AG09309 (cell line): ENCODE data around the gene SERPINA12.

Experiments used
- DNase-seq: peaks from one replicate; pipeline ENCODE4 v3.0.0-alpha.2; 2010; ENCODE audit warnings: low read depth
- H3K4me3 ChIP-seq: 2 replicates; pipeline ENCODE4 v1.5.1; 2011; ENCODE audit warnings: mild to moderate bottlenecking, low read depth, low read length, moderate library complexity; ENCODE audit not compliant: control insufficient read depth
- TF ChIP-seq, protein P1 (sequence below): IDR thresholded peaks from 2 replicates; pipeline ENCODE4 v1.5.1; 2011; ENCODE audit warnings: mild to moderate bottlenecking, low read depth, low read length, inconsistent platforms; ENCODE audit not compliant: insufficient read depth, control insufficient read depth; ENCODE audit errors: missing control alignments

Gene SERPINA12

DNA sequence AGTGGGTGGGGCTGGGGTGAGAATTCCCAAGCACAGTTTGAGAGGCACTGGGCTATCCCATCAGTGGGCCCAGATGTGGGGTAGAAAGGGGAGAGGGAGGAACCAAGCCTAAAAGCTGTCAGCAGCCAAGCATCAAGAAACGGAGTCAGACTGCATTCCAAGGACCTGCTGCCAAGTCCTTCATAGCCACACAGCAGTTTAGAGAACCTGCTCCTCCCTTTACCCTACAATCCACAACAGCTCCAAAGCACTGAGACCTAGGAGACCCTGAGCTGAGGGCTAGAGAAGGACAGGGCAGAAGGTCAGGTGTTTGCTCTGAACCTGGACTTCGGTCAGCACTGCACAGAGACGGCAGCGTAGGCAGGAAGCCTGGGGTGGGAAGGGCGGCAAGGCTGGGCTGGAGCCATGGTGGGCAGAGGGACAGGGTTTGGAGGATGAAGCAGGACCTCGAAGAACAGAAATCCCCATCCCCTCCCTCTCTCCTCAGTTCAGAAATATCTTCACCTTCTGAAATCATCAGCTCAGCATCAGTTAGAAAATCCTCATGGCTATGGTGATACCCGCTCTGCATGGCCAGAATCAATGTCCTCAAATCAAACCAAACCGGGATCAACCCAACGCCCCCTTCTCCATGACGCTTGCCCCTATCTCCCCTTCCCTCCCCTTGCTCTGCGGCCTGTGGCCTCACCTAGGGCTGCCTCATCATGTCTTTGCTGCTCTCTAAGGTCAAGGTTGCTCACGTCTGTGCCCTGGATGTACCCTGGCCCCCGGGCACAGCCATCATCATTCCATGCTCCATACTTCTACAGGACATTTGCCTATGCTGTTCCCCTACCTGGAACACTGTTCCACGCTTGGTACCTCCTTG, 39.1 kb upstream of the SERPINA12 start:
- no peak for DNase-seq
- no peak overlapping the region for H3K4me3 ChIP-seq
- TF ChIP-seq, protein P1, sequence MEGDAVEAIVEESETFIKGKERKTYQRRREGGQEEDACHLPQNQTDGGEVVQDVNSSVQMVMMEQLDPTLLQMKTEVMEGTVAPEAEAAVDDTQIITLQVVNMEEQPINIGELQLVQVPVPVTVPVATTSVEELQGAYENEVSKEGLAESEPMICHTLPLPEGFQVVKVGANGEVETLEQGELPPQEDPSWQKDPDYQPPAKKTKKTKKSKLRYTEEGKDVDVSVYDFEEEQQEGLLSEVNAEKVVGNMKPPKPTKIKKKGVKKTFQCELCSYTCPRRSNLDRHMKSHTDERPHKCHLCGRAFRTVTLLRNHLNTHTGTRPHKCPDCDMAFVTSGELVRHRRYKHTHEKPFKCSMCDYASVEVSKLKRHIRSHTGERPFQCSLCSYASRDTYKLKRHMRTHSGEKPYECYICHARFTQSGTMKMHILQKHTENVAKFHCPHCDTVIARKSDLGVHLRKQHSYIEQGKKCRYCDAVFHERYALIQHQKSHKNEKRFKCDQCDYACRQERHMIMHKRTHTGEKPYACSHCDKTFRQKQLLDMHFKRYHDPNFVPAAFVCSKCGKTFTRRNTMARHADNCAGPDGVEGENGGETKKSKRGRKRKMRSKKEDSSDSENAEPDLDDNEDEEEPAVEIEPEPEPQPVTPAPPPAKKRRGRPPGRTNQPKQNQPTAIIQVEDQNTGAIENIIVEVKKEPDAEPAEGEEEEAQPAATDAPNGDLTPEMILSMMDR, result no peak

DNA sequence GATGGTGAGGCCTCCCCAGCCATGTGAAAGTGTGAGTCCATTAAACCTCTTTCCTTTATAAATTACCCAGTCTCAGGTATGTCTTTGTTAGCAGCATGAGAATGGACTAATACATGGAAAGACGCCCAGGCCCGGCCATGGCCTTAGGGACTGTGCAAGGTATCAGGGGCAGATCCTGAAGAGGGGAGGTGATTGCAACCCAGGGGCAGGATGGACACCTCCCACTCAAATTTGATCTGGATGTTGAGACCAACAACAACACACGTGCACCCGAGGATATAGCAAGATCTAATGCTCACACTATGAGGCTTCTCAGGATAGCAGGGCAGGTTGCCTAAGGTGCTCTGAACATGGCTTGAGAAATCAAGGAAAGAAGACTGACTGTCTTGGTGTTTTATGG, 38.5 kb upstream of the SERPINA12 start:
- no peak overlapping the region for H3K4me3 ChIP-seq
- DNase-seq, result no peak
- TF ChIP-seq, protein P1, result no peak

DNA sequence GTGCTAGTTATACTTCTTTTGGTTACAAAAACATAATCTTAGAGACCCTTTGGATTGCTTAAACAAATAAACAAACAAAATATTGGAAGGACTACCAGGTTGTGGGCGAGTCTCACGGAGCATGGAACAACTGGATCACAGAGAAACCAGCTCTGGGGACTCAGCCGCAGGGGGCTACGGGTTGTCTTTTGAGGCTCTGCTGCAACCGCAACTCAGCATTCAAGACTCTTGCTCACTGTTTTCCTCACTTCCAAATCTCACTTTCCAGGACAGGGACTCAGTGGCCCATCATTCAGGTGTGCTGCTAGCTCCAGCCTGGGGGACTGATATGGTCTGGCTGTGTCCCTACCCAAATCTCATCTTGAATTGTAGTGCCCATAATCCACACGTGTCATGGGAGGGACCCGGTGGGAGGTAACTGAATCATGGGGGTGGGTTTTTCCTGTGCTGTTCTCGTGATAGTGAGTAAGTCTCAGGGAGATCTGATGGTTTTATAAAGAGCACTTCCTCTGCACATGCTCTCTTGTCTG, 37.9 kb upstream of the SERPINA12 start:
- H3K4me3 ChIP-seq, result no peak overlapping the region
- no peak for DNase-seq
- TF ChIP-seq, protein P1, result no peak

DNA sequence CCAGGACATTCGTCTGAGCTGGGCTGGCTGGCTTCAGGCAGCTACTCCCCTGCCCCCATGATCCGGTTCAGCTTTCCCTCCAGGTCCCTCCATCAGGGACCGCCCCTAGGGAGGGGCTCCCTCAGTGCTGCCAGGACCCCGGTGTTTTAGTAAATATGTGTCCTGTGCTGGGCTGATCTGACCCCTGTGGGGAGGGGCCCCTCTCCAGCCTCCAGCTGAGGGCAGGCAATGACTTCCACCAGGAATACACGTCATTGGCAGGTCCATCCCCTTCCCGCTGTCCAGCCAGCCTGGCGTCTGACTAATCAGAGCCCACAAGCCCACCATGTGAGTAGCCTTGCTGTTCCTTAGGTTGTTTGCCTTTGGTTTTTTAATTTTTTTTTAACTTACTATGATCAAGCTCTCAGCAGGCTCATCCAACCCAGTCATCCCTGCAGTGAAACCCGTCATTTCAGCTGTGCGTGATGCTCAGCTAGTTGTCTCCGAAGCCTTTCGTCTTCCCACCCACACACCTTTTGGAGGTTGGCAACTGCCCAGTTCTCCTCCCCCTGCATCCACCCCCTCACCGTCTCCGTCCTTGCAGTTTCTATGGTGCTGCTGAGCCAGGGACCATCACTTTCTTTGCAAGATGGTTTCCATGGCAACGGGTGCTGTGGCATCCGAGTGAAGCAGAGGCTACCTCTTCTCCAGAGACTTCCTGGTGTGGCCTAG, 36.0 kb upstream of the SERPINA12 start:
- TF ChIP-seq, protein P1, result no peak
- no peak for DNase-seq
- H3K4me3 ChIP-seq, result no peak overlapping the region

DNA sequence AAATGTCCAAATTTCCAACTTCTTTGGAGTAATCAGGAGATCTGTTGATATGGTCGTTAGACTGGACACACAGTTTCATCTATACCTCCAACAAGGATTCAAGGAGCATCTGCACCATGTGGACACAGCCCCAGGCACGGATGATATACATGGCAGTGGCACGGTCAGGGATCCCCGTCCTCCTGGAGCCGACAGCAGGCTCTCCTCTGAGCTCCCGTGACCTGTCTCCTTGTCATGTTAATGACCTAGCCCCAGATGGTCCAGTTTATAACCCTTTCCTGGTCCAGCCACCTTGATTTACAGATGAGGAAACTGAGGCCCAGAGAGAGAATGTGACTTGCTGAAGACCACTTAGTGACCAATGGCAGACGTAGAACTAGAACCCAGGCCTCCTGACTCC, 35.5 kb upstream of the SERPINA12 start:
- H3K4me3 ChIP-seq, result no peak overlapping the region
- DNase-seq, result no peak
- TF ChIP-seq, protein P1, result no peak

DNA sequence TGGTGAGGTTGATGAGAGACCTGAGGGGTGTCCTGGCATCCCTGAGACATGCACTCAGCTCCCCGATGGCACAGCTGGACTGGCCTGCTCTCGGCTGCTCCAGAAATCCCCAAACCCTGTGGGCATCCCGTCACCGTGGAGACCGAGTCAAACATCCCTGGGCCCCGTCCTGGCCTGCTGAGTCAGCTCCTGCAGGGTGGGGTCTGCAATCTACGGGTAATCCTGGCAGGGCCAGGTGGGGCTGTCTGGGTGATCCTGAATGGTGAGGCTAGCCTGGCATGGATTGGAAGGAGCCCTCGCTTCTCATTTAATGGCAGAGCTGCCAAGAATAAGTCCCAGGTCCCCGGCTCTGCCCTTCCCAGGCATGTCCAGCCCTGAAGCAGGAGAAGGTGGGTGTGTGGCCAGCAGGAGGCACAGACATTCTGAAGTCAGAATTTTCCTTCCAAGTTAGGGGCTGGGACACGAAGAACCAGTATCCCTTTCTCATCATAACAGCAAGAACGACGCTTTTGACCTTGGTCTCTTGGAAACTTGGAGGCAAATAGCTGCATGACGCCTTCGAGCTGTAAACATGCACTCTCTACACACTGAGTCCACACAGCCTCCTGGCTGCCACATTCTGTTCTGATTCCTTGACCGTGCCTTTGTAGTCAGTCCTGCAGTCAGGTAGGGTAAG, 34.3 kb upstream of the SERPINA12 start:
- no peak overlapping the region for H3K4me3 ChIP-seq
- no peak for DNase-seq
- TF ChIP-seq, protein P1, result no peak
